ENCODE results near the gene CCR6. TPM values are rescaled to one million over a fixed set of nuclear protein-coding genes. Genes with fewer than 3 reads are reported as not detected.

CCR6 gene
- total RNA-seq, 1 experiment from 2014 or later: not detected

DNA sequence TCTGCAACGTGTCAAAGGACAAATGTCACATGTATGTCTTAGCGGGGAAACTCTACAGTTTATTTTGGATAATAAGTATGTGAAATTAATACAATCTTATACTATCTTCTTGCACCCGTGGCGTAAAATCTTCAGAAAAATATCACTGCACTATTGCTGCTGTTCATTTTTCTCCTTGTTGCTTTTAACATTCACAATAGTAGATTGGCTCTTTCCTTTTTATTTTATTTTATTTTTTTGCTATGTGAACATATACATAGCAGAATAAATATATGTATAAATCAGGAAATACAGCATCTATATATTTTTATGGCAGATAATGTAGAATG, 19.5 kb downstream of the CCR6 start:
- ChIA-PET POLR2A (no interaction called here), CTCF (interaction anchor here (0.5 to 0.9 kb wide), 4 partner anchors 19 to 355 kb away, joined by 3 to 5 read pairs (median 4); partner anchors contain the start of gene CCR6)
- BruUV-seq (replicated peaks): no TSS peak
- Histone ChIP-seq H3K4me1 (ENCODE audit: control insufficient read depth, insufficient read depth, low read length) (no peaks in the 10 kb centered on the region), H3K4me3 (ENCODE audit: low read depth in 2 of 2, low read length in 2 of 2) (no peak overlapping the region), H3K27ac (ENCODE audit: low read length) (no peak overlapping the region), H3K36me3 (ENCODE audit: control insufficient read depth, insufficient read depth, low read length) (no peaks in the 10 kb centered on the region), H3K9me3 (ENCODE audit: control insufficient read depth, insufficient read depth, low read depth, low read length) (no peaks in the 10 kb centered on the region), H3K27me3 (ENCODE audit: control insufficient read depth, insufficient read depth, low read length) (peaks cover 9% of the 10 kb centered on the region)
- intact Hi-C loops (cut with micrococcal nuclease; ENCODE audit: unreplicated experiment) (loop anchor here (5.0 kb wide), 3 partner anchors 95 to 365 kb away; partner anchors contain the start of gene CEP43), in situ Hi-C loops (cut with HindIII; ENCODE audit: low pct_unique_long_range_greater_than_20kb, low sequenced_read_pairs) (no loop called here)
- ATAC-seq (no peak), DNase-seq (ENCODE audit: low read depth, low spot score) (no peak)
- TF ChIP-seq CTCF (IDR thresholded peaks at IDR 0.05) (no peak; the same call in none of the 2 replicates), SIN3A (IDR thresholded peaks at IDR 0.05; ENCODE audit: borderline replicate concordance, insufficient read depth, low read depth, low read length) (no peak), POLR2AphosphoS5 (IDR thresholded peaks at IDR 0.05; ENCODE audit: low read depth, low read length) (no peak), TCF7L2 (IDR thresholded peaks at IDR 0.05; ENCODE audit: low read depth, low read length) (no peak)

- no peaks in the 10 kb centered on the region for H3K4me1 ChIP-seq (ENCODE audit: control insufficient read depth, insufficient read depth, low read length)
- CTCF ChIA-PET: interaction anchor here (0.6 kb wide), 1 partner anchor 11 kb away, joined by 3 read pairs; no protein-coding TSS in a partner anchor
- TF ChIP-seq TCF7L2 (IDR thresholded peaks at IDR 0.05; ENCODE audit: low read depth, low read length) (no peak), CTCF (IDR thresholded peaks at IDR 0.05) (no peak), SIN3A (IDR thresholded peaks at IDR 0.05; ENCODE audit: borderline replicate concordance, insufficient read depth, low read depth, low read length) (no peak), POLR2AphosphoS5 (IDR thresholded peaks at IDR 0.05; ENCODE audit: low read depth, low read length) (no peak)
- TF ChIP-seq, protein P1, sequence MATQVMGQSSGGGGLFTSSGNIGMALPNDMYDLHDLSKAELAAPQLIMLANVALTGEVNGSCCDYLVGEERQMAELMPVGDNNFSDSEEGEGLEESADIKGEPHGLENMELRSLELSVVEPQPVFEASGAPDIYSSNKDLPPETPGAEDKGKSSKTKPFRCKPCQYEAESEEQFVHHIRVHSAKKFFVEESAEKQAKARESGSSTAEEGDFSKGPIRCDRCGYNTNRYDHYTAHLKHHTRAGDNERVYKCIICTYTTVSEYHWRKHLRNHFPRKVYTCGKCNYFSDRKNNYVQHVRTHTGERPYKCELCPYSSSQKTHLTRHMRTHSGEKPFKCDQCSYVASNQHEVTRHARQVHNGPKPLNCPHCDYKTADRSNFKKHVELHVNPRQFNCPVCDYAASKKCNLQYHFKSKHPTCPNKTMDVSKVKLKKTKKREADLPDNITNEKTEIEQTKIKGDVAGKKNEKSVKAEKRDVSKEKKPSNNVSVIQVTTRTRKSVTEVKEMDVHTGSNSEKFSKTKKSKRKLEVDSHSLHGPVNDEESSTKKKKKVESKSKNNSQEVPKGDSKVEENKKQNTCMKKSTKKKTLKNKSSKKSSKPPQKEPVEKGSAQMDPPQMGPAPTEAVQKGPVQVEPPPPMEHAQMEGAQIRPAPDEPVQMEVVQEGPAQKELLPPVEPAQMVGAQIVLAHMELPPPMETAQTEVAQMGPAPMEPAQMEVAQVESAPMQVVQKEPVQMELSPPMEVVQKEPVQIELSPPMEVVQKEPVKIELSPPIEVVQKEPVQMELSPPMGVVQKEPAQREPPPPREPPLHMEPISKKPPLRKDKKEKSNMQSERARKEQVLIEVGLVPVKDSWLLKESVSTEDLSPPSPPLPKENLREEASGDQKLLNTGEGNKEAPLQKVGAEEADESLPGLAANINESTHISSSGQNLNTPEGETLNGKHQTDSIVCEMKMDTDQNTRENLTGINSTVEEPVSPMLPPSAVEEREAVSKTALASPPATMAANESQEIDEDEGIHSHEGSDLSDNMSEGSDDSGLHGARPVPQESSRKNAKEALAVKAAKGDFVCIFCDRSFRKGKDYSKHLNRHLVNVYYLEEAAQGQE (IDR thresholded peaks at IDR 0.05; ENCODE audit: insufficient read depth in 1 of 2, low read depth in 2 of 2, low read length in 1 of 2): no peak
- H3K27ac ChIP-seq (ENCODE audit: low read length): no peak overlapping the region
- POLR2A ChIA-PET: no interaction called here
- H3K9me3 ChIP-seq (ENCODE audit: control insufficient read depth, insufficient read depth, low read depth, low read length): no peaks in the 10 kb centered on the region
- DNase-seq (ENCODE audit: low read depth, low spot score) (no peak), ATAC-seq (no peak)
- peaks cover 9% of the 10 kb centered on the region for H3K27me3 ChIP-seq (ENCODE audit: control insufficient read depth, insufficient read depth, low read length)
- no TSS peak for BruUV-seq (replicated peaks)
- intact Hi-C loops (cut with micrococcal nuclease; ENCODE audit: unreplicated experiment) (loop anchor here (5.0 kb wide), 3 partner anchors 96 to 366 kb away; partner anchors contain the start of gene CEP43), in situ Hi-C loops (cut with HindIII; ENCODE audit: low pct_unique_long_range_greater_than_20kb, low sequenced_read_pairs) (no loop called here)
- H3K36me3 ChIP-seq (ENCODE audit: control insufficient read depth, insufficient read depth, low read length): no peaks in the 10 kb centered on the region
- no peak overlapping the region for H3K4me3 ChIP-seq (ENCODE audit: low read depth in 2 of 2, low read length in 2 of 2)
Observed at GRCh38 chr6:167143041-167143440, 20.1 kb downstream of the CCR6 start.
